Measurements from ENCODE around the gene OR2F2. TPM values are rescaled to one million over a fixed set of nuclear protein-coding genes. Genes with fewer than 3 reads are reported as not detected.

The OR2F2 gene
- total RNA-seq, 2 experiments from 2014 or later = not detected

GRCh38 chr7:143948733-143949132, 13.7 kb downstream of the OR2F2 start:
- no peak for DNase-seq (ENCODE audit: low spot score)
- Histone ChIP-seq H3K4me2 (ENCODE audit: low read length) (no peak overlapping the region), H3K27ac (ENCODE audit: low read depth, low read length, poor library complexity, severe bottlenecking) (no peak overlapping the region), H3K9me2 (ENCODE audit: insufficient read depth, low read length) (no peaks in the 10 kb centered on the region), H3K36me3 (ENCODE audit: insufficient read depth, low read length) (no peaks in the 10 kb centered on the region), H2AFZ (ENCODE audit: low read length) (no peak overlapping the region), H4K20me1 (ENCODE audit: insufficient read depth, low read length) (no peaks in the 10 kb centered on the region), H3K4me3 (ENCODE audit: low read depth, low read length, poor library complexity, severe bottlenecking) (no peak overlapping the region), H3K4me1 (ENCODE audit: insufficient read depth, low read length, poor library complexity, severe bottlenecking) (no peaks in the 10 kb centered on the region), H3K79me2 (ENCODE audit: insufficient read depth, low read depth, low read length) (no peaks in the 10 kb centered on the region), H3K9me3 (ENCODE audit: low read length) (no peaks in the 10 kb centered on the region)
- intact Hi-C loops (cut with micrococcal nuclease; ENCODE audit: unreplicated experiment) = no loop called here
- TF ChIP-seq EZH2phosphoT487 (IDR thresholded peaks at IDR 0.05; ENCODE audit: borderline replicate concordance, low read depth, low read length) = no peak
- no peak for TF ChIP-seq CTCF (conservative IDR thresholded peaks at IDR 0.05; ENCODE audit: low read length)
- BruUV-seq (replicated peaks) = no TSS peak
- CTCF ChIA-PET (ENCODE audit: unreplicated experiment) = no interaction called here
- POLR2A ChIA-PET = no interaction called here

GRCh38 chr7:143953421-143953820, 18.4 kb downstream of the OR2F2 start:
- Histone ChIP-seq H3K9me3 (ENCODE audit: low read length) (no peaks in the 10 kb centered on the region), H3K79me2 (ENCODE audit: insufficient read depth, low read depth, low read length) (no peaks in the 10 kb centered on the region), H3K4me1 (ENCODE audit: insufficient read depth, low read length, poor library complexity, severe bottlenecking) (no peaks in the 10 kb centered on the region), H3K4me3 (ENCODE audit: low read depth, low read length, poor library complexity, severe bottlenecking) (no peak overlapping the region), H3K36me3 (ENCODE audit: insufficient read depth, low read length) (no peaks in the 10 kb centered on the region), H3K4me2 (ENCODE audit: low read length) (no peak overlapping the region), H2AFZ (ENCODE audit: low read length) (no peak overlapping the region), H3K9me2 (ENCODE audit: insufficient read depth, low read length) (no peaks in the 10 kb centered on the region), H4K20me1 (ENCODE audit: insufficient read depth, low read length) (no peaks in the 10 kb centered on the region), H3K27ac (ENCODE audit: low read depth, low read length, poor library complexity, severe bottlenecking) (no peak overlapping the region)
- CTCF ChIA-PET (ENCODE audit: unreplicated experiment) = no interaction called here
- POLR2A ChIA-PET = no interaction called here
- no TSS peak for BruUV-seq (replicated peaks)
- TF ChIP-seq CTCF (conservative IDR thresholded peaks at IDR 0.05; ENCODE audit: low read length) (no peak), EZH2phosphoT487 (IDR thresholded peaks at IDR 0.05; ENCODE audit: borderline replicate concordance, low read depth, low read length) (no peak)
- intact Hi-C loops (cut with micrococcal nuclease; ENCODE audit: unreplicated experiment) = no loop called here
- DNase-seq (ENCODE audit: low spot score) = no peak

- ChIA-PET POLR2A (no interaction called here), CTCF (ENCODE audit: unreplicated experiment) (no interaction called here)
- no peak for TF ChIP-seq CTCF (conservative IDR thresholded peaks at IDR 0.05; ENCODE audit: low read length)
- no peak for TF ChIP-seq EZH2phosphoT487 (IDR thresholded peaks at IDR 0.05; ENCODE audit: borderline replicate concordance, low read depth, low read length)
- Histone ChIP-seq H3K4me1 (ENCODE audit: insufficient read depth, low read length, poor library complexity, severe bottlenecking) (no peaks in the 10 kb centered on the region), H3K4me3 (ENCODE audit: low read depth, low read length, poor library complexity, severe bottlenecking) (no peak overlapping the region), H3K36me3 (ENCODE audit: insufficient read depth, low read length) (no peaks in the 10 kb centered on the region), H3K79me2 (ENCODE audit: insufficient read depth, low read depth, low read length) (no peaks in the 10 kb centered on the region), H3K9me2 (ENCODE audit: insufficient read depth, low read length) (no peaks in the 10 kb centered on the region), H4K20me1 (ENCODE audit: insufficient read depth, low read length) (no peaks in the 10 kb centered on the region), H3K9me3 (ENCODE audit: low read length) (no peaks in the 10 kb centered on the region), H2AFZ (ENCODE audit: low read length) (no peak overlapping the region), H3K27ac (ENCODE audit: low read depth, low read length, poor library complexity, severe bottlenecking) (no peak overlapping the region), H3K4me2 (ENCODE audit: low read length) (no peak overlapping the region)
- BruUV-seq (replicated peaks) = no TSS peak
- no peak for DNase-seq (ENCODE audit: low spot score)
- intact Hi-C loops (cut with micrococcal nuclease; ENCODE audit: unreplicated experiment) = no loop called here
These were observed 19.1 kb downstream of the OR2F2 start for GRCh38 chr7:143954135-143954534.

Data from OCI-LY7 (cell line).